SU-DHL-6 (cell line): ENCODE measurements around the gene NREP.

ENCODE experiments used
- EZH2phosphoT487 ChIP-seq: fragments of 200-600 bp; sonication (generic), shearing (Covaris generic); conservative IDR thresholded peaks from 2 replicates; pipeline ENCODE4 v1.6.1; 2018; ENCODE audit warnings: mild to moderate bottlenecking, antibody characterized with exemption, low read length, moderate library complexity, mixed read lengths
- TF ChIP-seq, protein P1 (sequence below): fragments of 200-600 bp; sonication (generic); IDR thresholded peaks from one replicate; pipeline ENCODE4 v1.5.1; 2017; ENCODE audit warnings: antibody characterized with exemption, mild to moderate bottlenecking, low read length, moderate library complexity; ENCODE audit not compliant: insufficient read depth, poor library complexity, severe bottlenecking

DNA sequence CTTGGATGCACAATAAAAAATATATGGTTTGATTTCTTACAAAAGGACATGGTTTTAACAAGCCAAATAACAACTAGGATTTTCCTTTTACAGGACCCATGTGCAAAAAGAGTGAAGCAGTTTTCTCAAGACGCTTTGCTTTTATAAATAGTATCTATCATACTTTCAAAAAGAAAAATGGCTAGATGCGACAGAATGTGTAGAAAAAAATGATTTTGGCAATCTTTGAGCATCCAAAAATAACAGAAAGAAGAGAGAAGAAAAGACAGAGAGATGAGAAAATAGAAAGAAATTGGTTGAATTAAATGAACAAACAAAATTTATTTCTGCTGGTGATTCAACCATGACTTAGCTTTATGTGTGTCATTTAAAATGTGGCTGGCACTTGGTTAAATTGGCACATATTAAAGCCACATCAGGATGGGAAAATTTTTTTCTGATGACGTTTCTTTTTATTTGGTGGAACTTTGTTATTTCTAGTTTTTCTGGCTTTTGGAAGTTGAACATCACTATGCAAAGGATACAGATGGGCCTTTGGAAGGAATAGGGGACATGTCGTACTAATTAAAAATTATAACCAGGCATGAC, 35.6 kb upstream of the NREP start:
- TF ChIP-seq, protein P1, sequence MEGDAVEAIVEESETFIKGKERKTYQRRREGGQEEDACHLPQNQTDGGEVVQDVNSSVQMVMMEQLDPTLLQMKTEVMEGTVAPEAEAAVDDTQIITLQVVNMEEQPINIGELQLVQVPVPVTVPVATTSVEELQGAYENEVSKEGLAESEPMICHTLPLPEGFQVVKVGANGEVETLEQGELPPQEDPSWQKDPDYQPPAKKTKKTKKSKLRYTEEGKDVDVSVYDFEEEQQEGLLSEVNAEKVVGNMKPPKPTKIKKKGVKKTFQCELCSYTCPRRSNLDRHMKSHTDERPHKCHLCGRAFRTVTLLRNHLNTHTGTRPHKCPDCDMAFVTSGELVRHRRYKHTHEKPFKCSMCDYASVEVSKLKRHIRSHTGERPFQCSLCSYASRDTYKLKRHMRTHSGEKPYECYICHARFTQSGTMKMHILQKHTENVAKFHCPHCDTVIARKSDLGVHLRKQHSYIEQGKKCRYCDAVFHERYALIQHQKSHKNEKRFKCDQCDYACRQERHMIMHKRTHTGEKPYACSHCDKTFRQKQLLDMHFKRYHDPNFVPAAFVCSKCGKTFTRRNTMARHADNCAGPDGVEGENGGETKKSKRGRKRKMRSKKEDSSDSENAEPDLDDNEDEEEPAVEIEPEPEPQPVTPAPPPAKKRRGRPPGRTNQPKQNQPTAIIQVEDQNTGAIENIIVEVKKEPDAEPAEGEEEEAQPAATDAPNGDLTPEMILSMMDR: no peak
- TF ChIP-seq EZH2phosphoT487: no peak
